NCI-H187 treated with DMSO at 0.1 percent for 48 hours (cell line): Measurements from ENCODE around the gene ZNF516.

ENCODE experiments used
- DNase-seq: peaks from one replicate; lab custom pipeline; 2025; lab: John Stamatoyannopoulos, UW

Gene ZNF516

DNA sequence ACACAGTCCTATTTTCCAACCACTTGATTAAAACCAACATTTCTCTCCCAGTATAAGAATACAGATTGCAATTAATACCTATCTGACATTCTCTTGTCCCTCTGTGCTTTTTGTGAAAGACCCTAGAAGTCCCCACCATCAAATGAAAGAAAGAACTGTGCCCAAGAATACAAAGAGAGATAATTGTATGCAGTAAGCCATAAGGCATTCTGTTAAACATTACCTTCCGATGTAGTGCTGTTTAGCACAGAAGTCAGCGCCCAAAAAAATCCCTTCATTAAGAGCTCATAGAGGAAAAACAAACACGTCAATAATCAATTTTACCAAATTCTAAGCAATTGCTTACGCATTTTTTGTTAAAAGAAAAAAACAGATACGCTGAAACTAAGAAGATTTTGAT lies 41.1 kb downstream of the ZNF516 start:
- DNase-seq, result no peak

DNA sequence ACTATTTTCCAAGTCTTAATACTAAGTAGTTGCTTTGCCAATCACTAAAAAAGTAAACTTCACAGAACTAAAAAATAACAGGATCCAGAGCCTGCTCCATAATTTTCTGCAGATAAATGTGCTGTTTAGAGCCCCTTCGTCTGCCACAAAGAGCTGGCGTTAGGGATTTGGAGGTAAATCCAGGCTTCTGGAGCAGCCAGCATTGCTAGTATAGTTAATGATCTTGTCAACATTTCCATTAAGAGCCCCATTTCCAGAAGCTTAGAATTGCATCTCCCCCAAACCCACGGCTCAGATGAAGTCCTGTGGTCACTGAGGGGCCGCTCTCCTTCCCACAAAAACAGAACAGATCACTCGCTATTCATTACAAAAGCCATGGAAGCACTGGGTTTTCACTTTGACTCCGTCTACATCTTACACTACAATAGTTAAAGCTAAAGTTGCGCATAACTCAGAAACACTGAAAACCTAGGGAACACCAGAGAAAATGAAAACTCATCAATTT lies 41.9 kb downstream of the ZNF516 start:
- DNase-seq, result no peak

DNA sequence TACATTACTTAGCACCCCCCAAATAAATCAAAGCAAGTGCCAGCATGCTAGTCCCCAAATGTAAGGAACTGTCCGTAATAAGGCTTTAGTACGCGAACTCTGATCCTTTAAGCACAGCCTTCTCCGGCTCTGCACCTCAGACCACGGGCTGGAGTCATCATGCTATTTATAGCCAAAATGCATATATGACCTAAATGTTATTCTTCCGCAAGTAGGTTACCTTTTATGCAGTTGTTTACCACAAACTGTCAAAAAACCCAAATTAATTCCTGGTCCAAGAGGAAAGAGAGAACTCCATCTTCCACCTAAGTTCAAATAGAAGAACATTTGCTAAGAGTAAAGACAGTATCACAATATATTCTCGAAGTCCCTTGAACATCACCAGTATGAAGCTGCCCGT lies 42.7 kb downstream of the ZNF516 start:
- DNase-seq, result no peak

DNA sequence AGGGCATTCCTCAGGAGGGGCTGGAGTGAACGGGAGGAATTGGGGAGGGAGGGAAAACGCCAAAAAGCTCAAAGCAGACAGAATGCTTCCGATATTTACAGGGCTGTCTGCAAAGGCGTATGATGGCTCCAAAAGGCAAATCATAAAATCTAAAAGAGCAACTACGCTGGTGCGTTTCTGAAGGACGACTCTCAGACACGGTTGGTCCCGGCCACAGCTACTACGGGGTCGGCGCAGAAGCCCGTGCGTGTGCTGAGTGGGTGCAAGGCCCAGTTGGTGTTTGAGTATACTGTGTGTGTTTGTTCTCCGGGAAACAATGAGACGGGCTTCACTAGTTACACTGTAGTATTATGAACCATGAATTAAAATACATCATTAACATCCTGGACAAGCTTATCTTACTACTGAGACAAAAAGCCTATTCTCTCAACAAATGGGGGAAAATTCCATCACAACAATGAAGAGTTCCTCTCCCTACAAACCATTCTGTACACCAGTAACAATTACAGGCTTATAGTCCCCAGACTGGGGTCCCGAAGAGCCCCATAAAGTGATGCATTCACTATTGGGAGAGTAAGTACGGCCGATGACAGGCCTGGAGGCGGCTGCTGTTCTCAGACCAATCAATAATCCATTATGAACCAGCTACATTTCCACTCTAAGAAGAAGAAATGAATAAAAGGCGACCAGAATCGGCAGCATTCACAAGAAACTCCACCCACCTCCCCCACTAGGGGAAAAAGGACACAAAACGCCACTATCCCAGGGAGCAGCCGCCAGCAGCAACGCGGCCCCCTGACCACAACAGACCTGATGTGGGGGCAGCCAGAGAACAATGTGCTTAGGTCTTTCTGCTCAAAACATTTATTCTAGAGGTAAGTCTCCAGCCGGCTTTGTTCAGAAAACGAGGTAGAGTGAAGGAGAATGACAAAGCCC lies 43.4 kb downstream of the ZNF516 start:
- no peak for DNase-seq

DNA sequence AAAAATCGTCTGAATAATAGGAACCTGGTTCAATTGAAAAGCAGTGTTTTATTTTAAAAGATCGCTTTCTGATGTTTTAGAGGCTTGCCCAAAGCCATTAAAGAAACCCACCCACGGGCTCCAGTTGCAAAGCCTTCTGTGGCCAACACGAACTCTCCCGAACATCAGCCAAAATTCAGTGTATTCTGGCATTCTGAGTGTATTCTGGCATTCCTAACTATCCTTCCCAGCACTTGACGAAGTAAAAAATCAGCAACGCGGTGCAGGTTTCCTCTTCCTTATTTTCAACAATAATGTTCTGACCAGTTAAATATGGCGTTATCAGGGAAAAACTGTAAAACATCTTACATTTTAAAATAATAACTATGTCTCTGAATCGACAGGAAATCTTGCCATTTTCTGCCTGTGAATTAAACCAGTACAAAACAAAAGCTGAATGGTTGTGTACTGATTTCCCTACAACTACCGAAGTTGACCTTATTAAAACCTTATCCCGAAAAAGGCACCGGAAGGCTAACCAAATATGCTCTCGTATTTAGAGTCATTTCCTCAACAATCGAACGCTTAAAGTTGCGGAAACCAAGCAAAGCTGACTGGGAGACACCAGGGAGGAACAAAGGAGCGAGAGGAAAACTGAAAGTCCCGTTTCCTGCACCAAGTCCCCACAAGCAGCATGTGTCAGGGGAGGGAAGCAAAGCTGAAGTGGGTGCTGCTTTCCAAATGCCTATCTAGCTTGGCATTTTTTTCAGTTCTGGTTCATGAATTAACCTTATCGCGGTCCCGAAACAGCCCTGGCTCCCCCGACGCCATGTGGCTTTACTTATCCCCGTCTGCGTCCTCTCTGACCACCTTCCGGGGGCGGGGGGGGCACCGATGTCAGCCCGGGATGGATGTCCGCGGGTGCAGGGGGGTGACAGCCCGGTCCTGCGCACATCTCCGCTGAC lies 44.3 kb downstream of the ZNF516 start:
- no peak for DNase-seq

DNA sequence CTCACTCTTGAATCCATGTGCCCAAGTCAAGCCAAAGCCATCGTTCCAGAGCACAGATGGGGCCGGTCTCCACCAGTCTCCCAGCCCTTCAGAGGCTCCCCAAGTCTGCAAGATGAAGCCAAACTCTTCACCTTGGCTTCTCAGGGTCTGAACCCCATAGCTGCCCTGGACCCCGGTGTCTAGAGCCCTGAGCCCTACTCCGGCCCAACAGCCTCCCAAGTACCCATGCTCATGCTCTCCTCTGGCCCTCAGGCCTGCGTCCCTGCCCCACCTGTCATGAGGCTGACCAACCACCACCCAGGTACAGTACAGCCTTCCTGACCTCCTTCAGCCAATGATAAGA lies 46.0 kb downstream of the ZNF516 start:
- DNase-seq, result no peak

DNA sequence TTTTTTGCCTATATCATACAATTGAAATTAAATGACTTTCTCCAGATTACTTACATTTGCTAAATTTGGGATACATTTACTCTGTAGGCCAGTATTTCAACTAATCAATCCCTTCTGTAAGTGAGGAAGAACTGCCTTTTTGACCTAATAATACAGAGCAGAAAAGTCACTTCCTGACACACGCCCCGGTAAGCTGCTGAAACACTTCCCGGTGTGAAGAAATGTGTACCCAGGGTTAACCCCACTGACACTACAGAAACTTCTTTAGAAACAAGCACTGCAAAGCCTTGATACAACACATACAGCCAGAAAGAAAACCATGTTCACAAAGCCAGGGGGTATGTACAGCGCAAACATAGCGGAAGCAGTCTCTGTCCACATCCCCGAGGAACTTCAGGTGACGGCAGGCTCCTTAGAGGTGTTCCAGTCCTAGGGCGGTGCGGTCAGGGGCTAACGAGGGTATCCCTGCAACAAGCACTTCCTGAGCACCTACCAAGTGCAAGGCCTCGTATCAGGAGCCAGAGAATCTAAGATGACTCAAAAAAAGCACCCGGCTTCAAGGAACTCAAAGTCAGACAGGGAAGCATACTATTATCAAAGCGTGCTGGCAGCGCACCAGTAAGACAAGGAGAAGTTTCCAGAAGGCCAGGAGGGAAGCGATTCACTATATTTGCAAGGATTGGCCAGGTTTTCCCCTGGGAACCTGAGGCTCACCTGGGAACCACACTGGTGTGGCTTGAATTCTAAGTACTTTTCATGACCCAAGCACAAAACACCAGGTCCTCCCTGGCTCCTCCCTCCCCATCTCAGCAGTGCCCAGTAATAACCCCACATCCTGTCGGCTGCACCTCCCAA lies 46.6 kb downstream of the ZNF516 start:
- no peak for DNase-seq

DNA sequence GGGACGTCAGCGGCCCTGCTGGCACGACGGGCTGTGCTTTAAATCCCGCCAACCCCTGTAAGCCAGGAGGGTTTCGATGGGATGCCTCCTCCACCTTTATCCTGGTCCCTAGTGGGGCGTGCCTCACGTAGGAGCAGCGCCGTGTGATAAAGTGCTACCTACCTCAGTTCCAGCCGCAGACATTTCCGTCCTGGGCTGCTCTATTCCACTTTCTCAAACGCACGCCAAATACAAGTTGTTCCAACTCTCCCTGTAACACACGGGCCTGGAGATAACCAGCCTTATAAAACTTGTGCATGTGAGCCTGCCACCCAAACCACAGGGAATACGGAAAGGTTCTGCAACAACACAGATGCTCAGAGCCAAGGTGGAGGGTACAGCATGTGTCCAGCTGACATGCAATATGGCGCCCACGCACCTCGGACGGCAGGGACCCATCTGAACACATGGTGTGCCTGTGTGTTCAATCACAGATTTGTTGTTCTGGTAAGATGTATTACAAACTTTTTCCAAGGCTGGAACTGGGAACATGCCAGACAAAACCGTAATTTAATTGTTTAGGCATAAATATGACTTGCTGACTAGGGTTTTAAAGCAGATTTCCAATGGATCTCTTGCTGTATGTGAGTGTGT lies 47.7 kb downstream of the ZNF516 start:
- no peak for DNase-seq

DNA sequence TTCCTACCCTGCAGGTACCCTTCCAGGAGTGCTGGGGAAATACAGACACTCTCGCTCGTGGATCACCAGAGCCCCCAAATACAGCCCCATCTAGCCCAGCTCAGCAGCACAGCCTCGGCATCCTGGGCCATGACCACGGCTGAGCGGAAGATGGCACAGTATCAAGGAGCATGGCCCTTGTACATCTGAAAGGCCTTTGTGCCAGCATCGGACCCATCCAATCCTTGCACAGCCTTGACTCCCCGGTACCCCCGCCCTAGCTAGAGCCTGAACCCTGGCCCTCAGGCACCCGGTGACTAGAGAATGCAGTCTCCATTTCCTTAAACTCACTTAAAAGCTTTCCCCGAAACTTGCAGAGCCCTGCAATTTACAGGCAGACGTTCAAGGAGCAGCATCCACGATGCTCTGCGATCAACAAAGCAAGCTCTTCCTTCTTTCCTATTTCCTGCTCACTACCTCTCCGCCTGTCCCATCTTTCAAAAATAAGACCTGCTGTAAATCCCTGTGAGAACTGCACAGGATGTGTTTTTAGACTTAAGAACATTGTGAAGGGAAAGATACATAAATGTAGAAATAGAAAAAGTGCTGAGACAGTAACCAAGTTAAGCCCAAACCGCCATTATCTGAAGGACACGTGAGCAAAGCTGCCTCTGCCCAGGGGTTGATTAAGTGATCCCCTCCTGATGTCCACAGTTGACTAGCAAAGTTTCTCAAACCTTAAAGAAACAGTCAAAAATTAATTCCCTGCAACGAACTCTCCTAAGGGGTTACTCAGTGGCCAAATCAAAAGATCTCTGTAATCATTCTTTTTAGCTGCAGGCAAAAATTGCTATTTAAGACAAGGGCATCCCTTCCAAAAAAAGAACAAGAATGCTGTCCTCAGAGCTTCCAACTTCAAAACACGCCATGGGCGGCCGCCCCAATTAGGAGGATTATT lies 48.5 kb downstream of the ZNF516 start:
- DNase-seq, result no peak

DNA sequence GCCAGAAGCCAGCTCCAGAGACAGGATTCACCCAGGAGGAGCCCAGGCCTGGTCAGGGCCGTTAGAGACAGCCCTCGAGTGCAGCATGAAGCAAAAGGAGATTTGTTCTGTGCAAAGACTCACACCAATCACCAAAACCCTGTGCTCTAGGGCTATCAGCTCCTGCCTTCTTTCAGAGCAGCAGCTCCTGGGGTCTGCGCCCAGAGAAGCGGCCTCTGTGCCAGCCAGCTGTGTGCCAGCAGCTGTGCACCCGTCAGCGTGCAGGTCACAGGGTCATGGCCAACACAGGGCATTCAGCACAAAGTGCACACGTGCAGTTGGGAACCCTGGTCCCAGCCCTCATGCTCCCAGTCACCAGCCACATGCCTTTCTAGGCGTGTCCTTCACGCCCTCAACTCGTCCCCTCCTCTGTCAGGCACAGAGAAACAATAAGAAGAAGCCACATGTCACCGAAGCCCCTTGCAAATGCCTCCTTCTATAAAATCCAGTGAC lies 49.3 kb downstream of the ZNF516 start:
- DNase-seq, result no peak

DNA sequence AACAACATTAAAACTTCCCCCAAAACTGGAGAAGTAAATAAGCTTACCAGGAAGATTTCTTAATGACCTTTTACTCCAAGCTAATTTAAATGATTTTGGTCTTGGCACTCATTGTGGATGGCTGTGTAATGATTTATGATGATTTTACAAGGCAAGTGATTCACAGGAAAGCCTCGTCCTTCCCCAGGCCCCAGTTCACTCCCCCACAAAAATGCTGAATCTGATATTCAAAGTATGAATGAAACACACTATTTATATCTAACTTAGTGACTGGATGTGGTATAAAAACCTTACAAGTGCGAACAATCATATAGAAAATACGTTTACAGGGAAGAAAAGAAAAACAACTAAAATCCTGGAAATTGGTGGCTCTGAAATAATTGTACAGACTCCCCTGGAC lies 49.8 kb downstream of the ZNF516 start:
- no peak for DNase-seq

DNA sequence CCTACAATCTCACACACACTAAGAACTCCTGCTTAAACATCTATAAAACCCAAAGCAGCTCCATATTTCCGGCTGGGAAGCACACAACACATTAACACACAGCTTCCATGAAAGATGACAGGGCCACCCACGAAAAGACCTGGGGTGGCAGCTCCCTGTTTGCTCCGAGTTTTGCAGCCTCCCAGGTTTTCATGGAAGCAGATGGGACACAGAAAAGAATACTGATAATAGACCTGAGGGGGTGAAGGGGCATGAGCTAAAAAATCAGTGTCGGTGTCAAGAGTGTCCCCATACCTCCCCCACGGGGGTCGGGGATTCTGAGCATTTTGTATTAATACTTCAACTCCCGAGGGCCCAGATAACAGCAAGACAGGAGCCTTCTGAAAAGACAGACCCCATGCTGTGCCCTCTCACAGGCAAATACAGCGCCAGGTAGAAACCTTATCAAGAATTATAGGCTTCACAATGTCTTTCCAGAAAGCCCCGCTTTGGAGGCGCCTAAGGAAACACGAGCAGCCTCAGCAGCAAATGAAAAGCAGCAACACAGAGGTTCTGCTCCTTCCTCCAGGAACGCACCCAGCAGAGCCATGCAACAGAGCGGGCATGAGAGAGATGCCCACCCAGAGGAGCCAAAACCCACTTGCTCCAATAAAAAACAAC lies 50.5 kb downstream of the ZNF516 start:
- DNase-seq, result no peak

DNA sequence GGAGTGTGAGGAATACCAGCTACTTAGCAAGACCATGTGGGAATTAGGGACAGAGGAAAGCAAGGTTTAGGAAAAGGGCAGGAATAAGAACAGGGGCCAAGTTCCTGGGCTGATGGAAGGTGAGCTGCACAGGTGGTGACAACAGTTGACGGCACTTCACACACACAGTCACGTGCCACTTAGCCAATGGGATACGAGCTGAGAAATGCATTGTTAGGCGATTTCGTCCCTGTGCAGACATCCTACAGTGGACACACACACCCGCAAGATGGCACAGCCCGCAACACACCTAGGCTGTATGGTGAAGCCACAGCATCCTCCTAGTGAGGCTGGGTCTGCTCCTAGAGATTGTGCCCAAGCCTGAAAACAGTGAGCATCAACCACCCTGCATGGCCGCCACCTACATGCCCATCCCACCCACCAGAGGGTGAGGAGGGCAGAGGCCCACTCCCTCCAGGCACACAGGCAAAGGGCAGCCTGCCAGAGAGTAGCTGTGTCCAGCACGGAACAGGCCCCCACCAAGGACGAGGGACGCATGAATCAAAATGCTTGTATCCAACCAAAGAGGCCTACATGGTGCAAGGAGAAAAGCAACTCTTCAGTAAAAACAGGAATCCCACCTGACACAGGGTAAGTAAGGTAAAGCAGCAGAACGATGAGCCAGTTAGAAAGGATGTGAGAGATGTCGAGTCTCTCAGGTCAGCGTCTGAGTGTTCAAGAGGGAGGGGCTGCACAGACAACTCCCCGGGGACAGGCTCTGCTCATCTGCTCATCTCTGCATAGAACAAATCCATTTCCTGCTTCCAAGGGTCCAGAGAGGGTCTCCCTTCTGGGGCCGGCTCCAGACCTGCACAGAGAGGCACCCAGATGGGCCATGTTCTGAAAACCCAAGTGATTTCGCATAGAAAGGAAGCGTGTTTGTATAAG lies 51.3 kb downstream of the ZNF516 start:
- no peak for DNase-seq

DNA sequence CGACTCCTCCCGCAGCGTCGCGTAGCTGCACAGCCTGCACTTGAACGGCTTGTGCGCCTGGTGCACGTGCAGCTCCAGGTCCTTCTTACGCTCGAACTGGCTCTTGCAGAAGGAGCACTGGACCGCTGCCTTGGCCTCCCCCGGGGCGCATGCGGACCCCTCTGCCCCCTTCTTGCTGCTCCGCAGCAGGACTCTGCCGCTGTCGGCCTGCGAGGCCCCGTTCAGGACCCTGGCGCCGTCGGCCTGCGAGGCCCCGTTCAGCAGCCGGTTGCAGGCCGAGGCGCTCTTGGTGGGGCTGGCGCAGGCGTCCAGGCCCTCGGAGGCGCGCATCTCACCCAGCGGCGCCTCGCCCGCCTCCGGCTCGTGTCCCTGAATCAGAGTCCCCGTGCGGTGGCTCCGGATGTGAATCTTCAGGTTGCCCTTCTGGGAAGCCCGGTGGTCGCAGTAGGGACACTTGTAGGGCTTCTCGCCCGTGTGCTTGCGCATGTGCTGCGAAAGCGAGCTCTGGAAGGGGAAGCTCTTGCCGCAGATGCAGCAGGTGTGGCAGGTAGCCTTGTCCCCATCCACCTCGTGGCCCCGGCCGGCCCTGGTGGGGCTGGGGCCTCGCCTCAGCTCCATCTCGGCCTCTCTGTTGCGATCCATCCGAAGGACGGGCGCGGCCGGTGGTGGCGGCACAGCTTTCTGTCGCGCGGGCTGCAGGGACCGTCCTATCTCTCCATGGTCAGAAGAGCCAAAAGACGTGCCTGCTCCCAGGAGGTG lies 52.5 kb downstream of the ZNF516 start:
- DNase-seq, result no peak

DNA sequence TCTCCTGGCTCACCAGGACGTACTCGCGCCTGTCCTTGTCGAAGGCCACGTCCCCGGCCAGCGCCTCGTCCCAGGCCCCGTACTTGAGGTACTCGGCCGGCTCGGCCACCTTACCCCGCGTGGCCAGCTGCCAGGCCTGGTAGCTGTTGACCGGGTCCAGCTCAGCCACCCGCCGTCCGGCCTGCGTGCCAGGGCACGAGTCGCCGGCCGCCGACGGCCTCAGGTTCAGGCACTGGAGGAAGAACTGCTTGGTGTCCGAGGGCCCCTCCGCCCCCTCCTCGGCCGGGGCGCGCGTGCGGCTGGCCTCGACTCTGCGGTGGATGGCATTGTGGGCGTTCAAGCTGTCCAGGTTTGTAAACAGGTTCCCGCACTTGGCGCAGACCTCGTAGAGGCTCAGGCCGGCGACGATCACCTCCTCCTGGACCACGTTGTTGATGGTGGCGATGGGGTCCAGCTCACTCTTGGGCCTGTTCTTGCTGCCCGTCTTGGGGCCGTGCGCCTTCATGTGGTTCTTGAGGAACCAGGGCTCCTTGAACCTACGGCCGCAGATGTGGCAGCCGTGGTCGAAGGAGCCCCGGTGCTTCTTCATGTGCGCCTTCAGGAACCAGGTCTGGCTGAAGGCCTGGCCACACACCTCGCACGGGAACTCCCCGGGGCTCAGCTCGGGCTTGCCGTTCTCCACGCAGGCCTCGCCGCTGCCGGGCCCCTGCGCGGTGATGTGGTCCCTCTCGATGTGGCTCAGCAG lies 53.2 kb downstream of the ZNF516 start:
- DNase-seq, result no peak

DNA sequence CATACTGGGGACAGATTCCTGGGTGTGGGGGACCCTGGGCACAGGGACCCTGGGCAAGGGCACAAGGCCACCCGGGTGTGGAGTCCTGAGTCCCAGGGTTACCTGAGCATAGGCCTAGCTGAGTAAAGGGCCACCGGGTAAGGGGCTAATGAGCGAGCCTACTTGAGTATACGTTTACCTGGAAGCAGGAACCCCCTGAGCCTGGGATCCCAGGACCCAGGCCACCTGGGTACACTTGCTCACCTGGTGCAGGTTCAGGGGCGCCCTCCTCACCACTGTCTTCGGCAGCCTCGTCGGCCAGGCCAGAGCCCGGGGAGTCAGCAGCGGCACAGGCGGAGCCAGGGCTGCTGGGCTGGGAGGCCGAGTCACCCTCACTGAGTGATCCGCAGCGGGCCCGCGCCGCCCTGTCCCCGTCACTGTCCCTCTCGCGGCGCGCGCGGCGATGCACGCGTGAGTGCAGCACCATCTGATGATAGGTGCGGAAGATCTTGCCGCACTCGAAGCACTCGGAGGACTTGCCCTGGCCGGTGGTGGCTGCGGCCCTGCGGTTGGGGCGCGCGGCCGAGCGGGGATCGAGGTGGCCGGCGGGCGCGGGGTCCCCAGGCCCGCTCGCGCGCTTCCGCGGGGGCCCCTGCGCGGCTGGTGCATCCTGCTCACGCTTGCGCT lies 53.9 kb downstream of the ZNF516 start:
- DNase-seq, result no peak
